H9 (cell line): ENCODE measurements around the gene TNFRSF4. TPM values are rescaled to one million over a fixed set of nuclear protein-coding genes. Genes with fewer than 3 reads are reported as not detected.

Experiments used
- DNase-seq: peaks from one replicate; pipeline ENCODE4 v3.0.0-alpha.2; 2017
- H2AFZ ChIP-seq: one replicate; pipeline ENCODE4 v1.6.1; 2013; ENCODE audit warnings: mild to moderate bottlenecking, low read length, control low read depth, moderate library complexity
- H2AK5ac ChIP-seq: 2 replicates; pipeline ENCODE4 v1.6.1; 2013; ENCODE audit warnings: low read length, control low read depth, mixed read lengths; ENCODE audit not compliant: insufficient read length
- H2BK120ac ChIP-seq: one replicate; pipeline ENCODE4 v1.6.1; 2013; ENCODE audit warnings: low read depth, mild to moderate bottlenecking, low read length, control low read depth, inconsistent platforms; ENCODE audit not compliant: poor library complexity, severe bottlenecking
- H2BK12ac ChIP-seq: 2 replicates; pipeline ENCODE4 v1.6.1; 2013; ENCODE audit warnings: low read length, control low read depth, mixed read lengths, low read depth; ENCODE audit not compliant: insufficient read length
- H2BK15ac ChIP-seq: 2 replicates; pipeline ENCODE4 v1.6.1; 2013; ENCODE audit warnings: low read depth, low read length, control low read depth
- H2BK20ac ChIP-seq: one replicate; pipeline ENCODE4 v1.6.1; 2013; ENCODE audit warnings: low read depth, mild to moderate bottlenecking, low read length, control low read depth, inconsistent platforms; ENCODE audit not compliant: poor library complexity, severe bottlenecking
- H2BK5ac ChIP-seq: 2 replicates; pipeline ENCODE4 v1.6.1; 2013; ENCODE audit warnings: low read length, control low read depth, mixed read lengths; ENCODE audit not compliant: insufficient read length
- H3K14ac ChIP-seq: 2 replicates; pipeline ENCODE4 v1.6.1; 2013; ENCODE audit warnings: low read length, control low read depth; ENCODE audit not compliant: insufficient read depth
- H3K18ac ChIP-seq: 2 replicates; pipeline ENCODE4 v1.6.1; 2013; ENCODE audit warnings: low read depth, mild to moderate bottlenecking, mixed read lengths, low read length, control low read depth; ENCODE audit not compliant: insufficient read length
- H3K23ac ChIP-seq: 2 replicates; pipeline ENCODE4 v1.6.1; 2013; ENCODE audit warnings: low read length, control low read depth, mixed read lengths, low read depth; ENCODE audit not compliant: insufficient read length
- H3K23me2 ChIP-seq: 2 replicates; pipeline ENCODE4 v1.6.1; 2013; ENCODE audit warnings: low read depth, mild to moderate bottlenecking, mixed read lengths, low read length, control low read depth; ENCODE audit not compliant: insufficient read length, poor library complexity, severe bottlenecking
- H3K27ac ChIP-seq: 2 replicates; pipeline ENCODE4 v1.5.1; 2013; ENCODE audit warnings: low read length, control low read depth, mixed read lengths, low read depth; ENCODE audit not compliant: insufficient read length
- H3K27me3 ChIP-seq: 2 replicates; pipeline ENCODE4 v1.6.1; 2013; ENCODE audit warnings: low read length, control low read depth, inconsistent platforms; ENCODE audit not compliant: insufficient read depth
- H3K4ac ChIP-seq: 2 replicates; pipeline ENCODE4 v1.6.1; 2013; ENCODE audit warnings: low read depth, mild to moderate bottlenecking, control low read depth, inconsistent platforms, low read length, moderate library complexity
- H3K4me1 ChIP-seq: 2 replicates; pipeline ENCODE4 v1.6.1; 2013; ENCODE audit warnings: low read length, control low read depth, inconsistent platforms; ENCODE audit not compliant: insufficient read depth
- H3K4me2 ChIP-seq: 2 replicates; pipeline ENCODE4 v1.6.1; 2013; ENCODE audit warnings: low read length, control low read depth, mixed read lengths; ENCODE audit not compliant: insufficient read length, insufficient read depth
- H3K56ac ChIP-seq: 2 replicates; pipeline ENCODE4 v1.6.1; 2013; ENCODE audit warnings: low read depth, mild to moderate bottlenecking, mixed read lengths, low read length, control low read depth; ENCODE audit not compliant: insufficient read length
- H3K79me1 ChIP-seq: 2 replicates; pipeline ENCODE4 v1.6.1; 2013; ENCODE audit warnings: low read depth, mild to moderate bottlenecking, moderate library complexity, low read length, control low read depth, inconsistent platforms; ENCODE audit not compliant: insufficient read depth, poor library complexity, severe bottlenecking
- H3K79me2 ChIP-seq: 2 replicates; pipeline ENCODE4 v1.6.1; 2013; ENCODE audit warnings: low read length, control low read depth, inconsistent platforms; ENCODE audit not compliant: insufficient read depth
- H3K9ac ChIP-seq: 2 replicates; pipeline ENCODE4 v1.6.1; 2013; ENCODE audit warnings: low read length, control low read depth, mixed read lengths; ENCODE audit not compliant: insufficient read length; ENCODE audit errors: extremely low read depth
- H3K9me3 ChIP-seq: one replicate; pipeline ENCODE4 v1.6.1; 2013; ENCODE audit warnings: low read depth, low read length, inconsistent platforms; ENCODE audit not compliant: control insufficient read depth
- H3T11ph ChIP-seq: one replicate; pipeline ENCODE4 v1.6.1; 2013; ENCODE audit warnings: mild to moderate bottlenecking, low read length, control low read depth, inconsistent platforms
- H4K20me1 ChIP-seq: one replicate; pipeline ENCODE4 v1.6.1; 2013; ENCODE audit not compliant: control insufficient read depth, insufficient read length, insufficient read depth
- H4K5ac ChIP-seq: 2 replicates; pipeline ENCODE4 v1.6.1; 2013; ENCODE audit warnings: low read depth, mild to moderate bottlenecking, mixed read lengths, low read length, control low read depth; ENCODE audit not compliant: insufficient read length
- H4K8ac ChIP-seq: replicated peaks from 2 replicates; pipeline ENCODE4 v1.6.1; 2013; ENCODE audit warnings: low read length, control low read depth, mixed read lengths, low read depth; ENCODE audit not compliant: insufficient read length
- H4K91ac ChIP-seq: 2 replicates; pipeline ENCODE4 v1.6.1; 2013; ENCODE audit warnings: low read depth, mild to moderate bottlenecking, moderate library complexity, mixed read lengths, low read length, control low read depth; ENCODE audit not compliant: insufficient read length
- H3K27ac Mint-ChIP-seq, 3 experiments: 2 replicates in 2 of 3; 3 replicates in 1 of 3; pipeline ENCODE4 v1.8.0; 2020 to 2021; ENCODE audit warnings: mixed read lengths in 3 of 3, mild to moderate bottlenecking in 1 of 3, moderate library complexity in 1 of 3
- H3K27me3 Mint-ChIP-seq: 2 replicates; pipeline ENCODE4 v1.8.0; 2021; ENCODE audit warnings: low read depth, mild to moderate bottlenecking, moderate library complexity, mixed read lengths
- H3K36me3 Mint-ChIP-seq, 3 experiments: 2 replicates in 2 of 3; 3 replicates in 1 of 3; pipeline ENCODE4 v1.8.0; 2020 to 2021; ENCODE audit warnings: low read depth in 3 of 3, mixed read lengths in 3 of 3; ENCODE audit not compliant: insufficient read depth in 1 of 3
- H3K4me1 Mint-ChIP-seq, 2 experiments: 2 replicates each; pipeline ENCODE4 v1.8.0; 2020; ENCODE audit warnings: mixed read lengths in 2 of 2
- H3K4me3 Mint-ChIP-seq, 2 experiments: 2 replicates in 1 of 2; 3 replicates in 1 of 2; pipeline ENCODE4 v1.8.0; 2020 to 2021; ENCODE audit warnings: mild to moderate bottlenecking in 2 of 2, mixed read lengths in 2 of 2, moderate library complexity in 1 of 2
- H3K9me3 Mint-ChIP-seq, 2 experiments: 2 replicates in 1 of 2; 3 replicates in 1 of 2; pipeline ENCODE4 v1.8.0; 2020; ENCODE audit warnings: mild to moderate bottlenecking in 2 of 2, mixed read lengths in 2 of 2, moderate library complexity in 1 of 2
- CTCF ChIP-seq: fragments of 200-600 bp; sonication (generic); conservative IDR thresholded peaks from 3 replicates; pipeline ENCODE4 v1.8.0; 2021; ENCODE audit warnings: antibody characterized with exemption, mild to moderate bottlenecking
- WGBS: extraction: QIAGEN DNeasy Blood & Tissue Kit; methylation state at CpG from one replicate; pipeline ENCODE4 v1.1.7; 2013; ENCODE audit warnings: missing lambda C conversion rate, low lambda C conversion rate, mixed read lengths; ENCODE audit not compliant: insufficient read length; ENCODE audit errors: extremely low coverage; 5-methylcytosine and 5-hydroxymethylcytosine counted together
- total RNA-seq: library from RNA; stranded (reverse); gene quantifications from 2 replicates; pipeline ENCODE4 v1.2.1, GENCODE V29; 2021

The TNFRSF4 gene
- total RNA-seq, 1 experiment from 2014 or later: 0.24 TPM

GRCh38 chr1:1236176-1236763 lies 22.3 kb upstream of the TNFRSF4 start:
- Histone ChIP-seq H3K9ac (no peak overlapping the region), H3K79me2 (no peaks in the 10 kb centered on the region), H2AFZ (no peak overlapping the region), H3K79me1 (no peaks in the 10 kb centered on the region), H3K14ac (no peak overlapping the region), H2BK120ac (no peak overlapping the region), H3K4me2 (no peak overlapping the region), H3K27me3 (no peaks in the 10 kb centered on the region), H4K91ac (no peak overlapping the region), H2BK12ac (no peak overlapping the region), H3K4ac (no peak overlapping the region), H4K20me1 (no peaks in the 10 kb centered on the region), H2BK20ac (no peak overlapping the region), H2AK5ac (no peak overlapping the region), H4K8ac (no peak overlapping the region), H3K27ac (no peak overlapping the region), H2BK5ac (no peak overlapping the region), H4K5ac (no peak overlapping the region), H3K23ac (no peak overlapping the region), H2BK15ac (no peak overlapping the region), H3K9me3 (no peaks in the 10 kb centered on the region), H3K4me1 (no peaks in the 10 kb centered on the region), H3K23me2 (peaks cover 1% of the 10 kb centered on the region), H3T11ph (no peak overlapping the region), H3K18ac (no peak overlapping the region), H3K56ac (no peak overlapping the region)
- TF ChIP-seq CTCF: no peak
- no CpG with 5 or more reads among the region's 22 CpGs for WGBS
- H3K27ac Mint-ChIP-seq: no peak overlapping the region
- peaks cover 8 to 21% of the 10 kb centered on the region in 2 experiments for H3K4me1 Mint-ChIP-seq
- H3K36me3 Mint-ChIP-seq: peaks cover 12 to 17% (median 16%) of the 10 kb centered on the region in 3 experiments
- H3K4me3 Mint-ChIP-seq: no peak overlapping the region
- DNase-seq: no peak
- H3K27me3 Mint-ChIP-seq: no peaks in the 10 kb centered on the region; the same call in 1 of the 2 replicates
- peaks cover 0 to 4% of the 10 kb centered on the region in 2 experiments; a peak in 1 of 5 replicates for H3K9me3 Mint-ChIP-seq
